Dermis microvascular lymphatic vessel endothelial cell (primary cell): Measurements from ENCODE around the gene TNFRSF4. TPM values are rescaled to one million over a fixed set of nuclear protein-coding genes. Genes with fewer than 3 reads are reported as not detected.
"Not testable (repeated sequence)": the region's sequence is repeated elsewhere in the genome, so short reads cannot be mapped to it uniquely, and the experiment has no call there.

Experiments used
- DNase-seq, 2 donors: peaks; one replicate each; pipeline versions ENCODE4 v3.0.0 to v3.0.0-alpha.2; 2010; ENCODE audit warnings: low read depth in 2 of 2
- total RNA-seq: library from RNA; depleted of rRNA; stranded (reverse); fragments of >200 nt; gene quantifications from 2 replicates; pipeline ENCODE4 v1.2.1, GENCODE V29; 2014

TNFRSF4 gene
- 1.5 and 3.7 TPM in 2 replicates for total RNA-seq

GRCh38 chr1:1213345-1214265, at the start of gene TNFRSF4:
TNFRSF4 (minus strand) TSS chr1:1214153; CDS start chr1:1214127, 26 bp downstream.
- DNase-seq: no peak

GRCh38 chr1:1262758-1263157, 48.8 kb upstream of the TNFRSF4 start:
- DNase-seq: no peak

- no peak for DNase-seq
These were observed 48.1 kb upstream of the TNFRSF4 start for GRCh38 chr1:1262071-1262470.

GRCh38 chr1:1260843-1261560, 47.0 kb upstream of the TNFRSF4 start:
- peak in 1 of 2 donors; percentile 47 for DNase-seq

- no peak for DNase-seq
These were observed 46.1 kb upstream of the TNFRSF4 start for GRCh38 chr1:1259951-1260600.

GRCh38 chr1:1259540-1259939, 45.6 kb upstream of the TNFRSF4 start:
- no peak for DNase-seq

GRCh38 chr1:1259119-1259488, 45.2 kb upstream of the TNFRSF4 start:
- no peak for DNase-seq

- no peak for DNase-seq
These were observed 43.3 kb upstream of the TNFRSF4 start for GRCh38 chr1:1256956-1257871.

GRCh38 chr1:1255611-1256010, 41.7 kb upstream of the TNFRSF4 start:
- DNase-seq: no peak

GRCh38 chr1:1255078-1255477, 41.1 kb upstream of the TNFRSF4 start:
- no peak for DNase-seq

- DNase-seq: no peak
These were observed 40.7 kb upstream of the TNFRSF4 start for GRCh38 chr1:1254667-1254998.

- no peak for DNase-seq
These were observed 40.2 kb upstream of the TNFRSF4 start for GRCh38 chr1:1253972-1254666.

GRCh38 chr1:1253314-1253713, 39.4 kb upstream of the TNFRSF4 start:
- no peak for DNase-seq

- peak; percentile 43 to 46 for DNase-seq
These were observed 36.9 kb upstream of the TNFRSF4 start for GRCh38 chr1:1250786-1251284.

GRCh38 chr1:1248009-1248913, 34.3 kb upstream of the TNFRSF4 start:
- not testable (repeated sequence) for DNase-seq

- no peak for DNase-seq
These were observed 33.5 kb upstream of the TNFRSF4 start for GRCh38 chr1:1247341-1247913.

- DNase-seq: no peak
These were observed 32.8 kb upstream of the TNFRSF4 start, which contains the start of gene C1QTNF12 for GRCh38 chr1:1246577-1247340. C1QTNF12 (minus strand) TSS chr1:1246722; CDS start chr1:1246690, 32 bp downstream.
